Stimulated activated CD4-positive, alpha-beta T cell treated with anti-CD3 and anti-CD28 coated beads, Interleukin-1b, Interleukin-23, amount 100 ng/mL, for 1 hour (primary cell): ENCODE results near the gene PER1.
"Not testable (repeated sequence)": the region's sequence is repeated elsewhere in the genome, so short reads cannot be mapped to it uniquely, and the experiment has no call there.

Experiments
- DNase-seq, 2 donors: peaks; one replicate each; pipeline ENCODE4 v3.0.0-alpha.2; 2020; ENCODE audit warnings: low read depth in 2 of 2

PER1 gene

GRCh38 chr17:8121681-8122421 lies 30.4 kb downstream of the PER1 start:
- no peak for DNase-seq

- no peak for DNase-seq
These were observed 30.9 kb downstream of the PER1 start for GRCh38 chr17:8121407-8121680.

GRCh38 chr17:8120520-8121406 lies 31.4 kb downstream of the PER1 start:
- DNase-seq, result peak in 1 of 2 donors; percentile 71

GRCh38 chr17:8119581-8120519 lies 32.4 kb downstream of the PER1 start:
- DNase-seq, result peak; percentile 55 to 85

GRCh38 chr17:8118769-8119580 lies 33.2 kb downstream of the PER1 start:
- peak; percentile 69 to 73 for DNase-seq

- no peak for DNase-seq
These were observed 34.0 kb downstream of the PER1 start, which contains the start of gene ALOXE3 for GRCh38 chr17:8117980-8118768. ALOXE3 (minus strand) TSS chr17:8118514; CDS start chr17:8117990, 524 bp downstream.

GRCh38 chr17:8117367-8117979 lies 34.7 kb downstream of the PER1 start:
- DNase-seq, result no peak

- no peak for DNase-seq
These were observed 35.4 kb downstream of the PER1 start for GRCh38 chr17:8116776-8117175.

GRCh38 chr17:8110907-8111306 lies 41.3 kb downstream of the PER1 start:
- no peak for DNase-seq

GRCh38 chr17:8110456-8110804 lies 41.8 kb downstream of the PER1 start:
- no peak for DNase-seq

- DNase-seq, result peak; percentile 65 to 72
These were observed 42.3 kb downstream of the PER1 start for GRCh38 chr17:8109661-8110455.

- no peak for DNase-seq
These were observed 43.1 kb downstream of the PER1 start for GRCh38 chr17:8108972-8109660.

- DNase-seq, result not testable (repeated sequence)
These were observed 45.2 kb downstream of the PER1 start for GRCh38 chr17:8106980-8107379.

GRCh38 chr17:8105957-8106398 lies 46.2 kb downstream of the PER1 start:
- no peak for DNase-seq

- no peak for DNase-seq
These were observed 47.3 kb downstream of the PER1 start for GRCh38 chr17:8104911-8105310.

- DNase-seq, result no peak
These were observed 48.7 kb downstream of the PER1 start for GRCh38 chr17:8103549-8103948.

- no peak for DNase-seq
These were observed 50.5 kb downstream of the PER1 start for GRCh38 chr17:8101721-8102120.

- DNase-seq, result no peak
These were observed 51.4 kb downstream of the PER1 start for GRCh38 chr17:8100763-8101162.
